ENCODE data around the gene ERC2.

GRCh38 chr3:55514962-55515361 lies 953.3 kb downstream of the ERC2 start:
- TF ChIP-seq CTCF (IDR thresholded peaks at IDR 0.05; ENCODE audit: insufficient read depth, low read depth, low read length), result no peak
- TF ChIP-seq EZH2 (IDR thresholded peaks at IDR 0.05; ENCODE audit: insufficient read depth, low read length), result no peak

All from astrocyte (in vitro differentiated cells and primary cell).